NCI-H460 (cell line): ENCODE results near the gene MCF2L2. TPM values are rescaled to one million over a fixed set of nuclear protein-coding genes. Genes with fewer than 3 reads are reported as not detected.

Experiments used
- DNase-seq: peaks from one replicate; pipeline ENCODE4 v3.0.0-alpha.2; 2016; ENCODE audit warnings: low read depth; ENCODE audit errors: extremely low read depth
- total RNA-seq: library from RNA; depleted of rRNA; stranded (reverse); fragments of >200 nt; shearing (Covaris generic); gene quantifications from 2 replicates; pipeline ENCODE4 v1.2.3, GENCODE V29; 2014

Gene MCF2L2
- total RNA-seq, 1 experiment from 2014 or later = 0.57 TPM

DNA sequence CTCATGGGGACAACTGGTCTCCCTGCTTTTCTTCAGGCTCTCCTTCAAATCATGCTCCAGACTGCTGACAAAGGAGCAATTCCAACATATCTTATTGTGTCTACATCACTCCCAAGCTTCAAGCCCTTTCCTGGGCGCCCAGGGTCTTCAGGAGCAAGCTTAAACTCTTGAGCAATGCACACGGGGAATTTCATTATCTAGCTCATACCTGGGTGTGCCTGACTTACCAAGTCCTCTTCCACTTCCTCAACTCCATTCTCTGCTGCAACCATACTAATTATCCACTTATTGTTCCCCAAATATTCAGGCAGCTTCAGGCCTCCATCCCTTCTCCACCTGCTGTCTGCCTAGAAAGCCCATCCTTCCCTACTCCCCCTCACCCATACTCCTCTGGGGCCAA is 124.7 kb downstream of the MCF2L2 start:
- no peak for DNase-seq

DNA sequence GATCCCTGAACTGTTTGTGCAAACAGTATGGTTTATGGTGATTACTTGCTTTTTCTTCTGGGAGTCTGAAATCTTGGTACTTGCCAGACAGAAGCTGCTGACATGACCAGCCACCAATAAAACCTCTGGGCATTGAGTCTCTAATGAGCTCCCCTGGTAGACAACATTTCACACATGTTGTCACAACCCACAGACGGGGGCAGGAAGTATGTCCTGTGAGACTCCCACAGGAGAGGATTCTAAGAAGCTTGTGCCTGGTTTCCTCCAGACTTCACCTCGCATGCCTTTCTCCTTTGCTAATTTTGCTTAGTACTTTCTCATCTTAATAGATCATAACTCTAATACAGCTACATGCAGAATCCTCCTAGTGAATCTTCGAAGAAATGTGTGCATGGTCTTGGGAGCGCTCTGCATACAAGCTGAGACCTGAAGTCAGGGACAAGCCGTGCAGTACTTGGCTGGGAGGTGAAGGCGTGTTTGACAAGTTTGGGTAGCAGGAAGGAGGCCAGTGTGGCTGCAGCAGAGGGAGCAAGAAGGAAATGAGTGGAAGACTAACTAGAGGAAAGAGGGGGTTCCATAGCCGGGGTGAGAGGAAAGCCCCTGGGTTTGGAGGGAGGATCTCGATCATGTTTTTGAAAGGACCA is 126.4 kb downstream of the MCF2L2 start:
- DNase-seq = no peak

DNA sequence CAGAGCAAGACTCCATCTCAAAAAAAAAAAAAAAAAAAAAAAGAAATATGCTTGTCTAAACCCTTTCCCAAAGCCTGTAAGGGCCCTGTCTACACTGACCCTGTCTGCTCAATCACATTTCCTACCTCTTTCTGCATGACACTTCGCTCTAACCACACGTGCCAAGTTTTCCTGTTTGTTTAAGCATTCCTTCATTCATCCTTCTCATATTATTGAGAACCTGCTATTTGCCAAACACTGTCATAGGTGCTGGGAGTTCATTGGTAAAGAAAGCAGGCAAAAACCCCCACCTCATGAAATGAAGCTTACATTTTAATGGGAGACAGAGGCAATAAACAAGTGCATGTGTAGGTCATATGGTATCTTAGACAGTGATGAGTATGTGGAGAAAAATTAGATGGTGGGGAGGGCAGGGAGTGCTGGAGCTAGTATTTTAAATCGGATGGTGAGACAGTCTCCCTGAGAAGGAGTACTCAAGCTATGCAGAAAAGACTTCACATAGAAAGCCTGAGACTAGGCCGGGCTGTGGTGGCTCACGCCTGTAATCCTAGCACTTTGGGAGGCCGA is 127.3 kb downstream of the MCF2L2 start:
- no peak for DNase-seq

GRCh38 chr3:183299976-183300375 is 128.4 kb downstream of the MCF2L2 start:
- no peak for DNase-seq

- DNase-seq = no peak
Observed at GRCh38 chr3:183298701-183299153, 129.7 kb downstream of the MCF2L2 start.

- no peak for DNase-seq
Observed at GRCh38 chr3:183296944-183297343, 131.5 kb downstream of the MCF2L2 start.

DNA sequence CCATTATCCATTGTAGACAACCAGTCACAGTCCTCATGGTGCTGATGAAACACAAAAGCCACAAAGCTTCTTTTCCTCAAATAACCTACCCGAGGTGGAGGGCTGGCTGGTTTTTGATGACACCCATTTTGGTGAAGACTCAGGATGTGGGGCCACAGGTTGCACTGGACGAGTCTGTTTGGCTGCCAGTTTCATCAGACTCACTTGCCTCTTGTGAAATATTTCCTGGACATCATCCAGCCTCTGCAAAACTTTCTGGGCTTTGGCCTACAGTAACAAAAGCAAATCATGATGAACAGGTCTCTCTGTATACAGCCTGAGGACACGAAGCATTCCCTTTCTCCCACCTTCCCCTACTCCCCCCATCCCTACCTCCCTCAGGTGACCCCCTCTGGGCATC is 133.2 kb downstream of the MCF2L2 start:
- no peak for DNase-seq

- DNase-seq = no peak
Observed at GRCh38 chr3:183293966-183294365, 134.5 kb downstream of the MCF2L2 start.

DNA sequence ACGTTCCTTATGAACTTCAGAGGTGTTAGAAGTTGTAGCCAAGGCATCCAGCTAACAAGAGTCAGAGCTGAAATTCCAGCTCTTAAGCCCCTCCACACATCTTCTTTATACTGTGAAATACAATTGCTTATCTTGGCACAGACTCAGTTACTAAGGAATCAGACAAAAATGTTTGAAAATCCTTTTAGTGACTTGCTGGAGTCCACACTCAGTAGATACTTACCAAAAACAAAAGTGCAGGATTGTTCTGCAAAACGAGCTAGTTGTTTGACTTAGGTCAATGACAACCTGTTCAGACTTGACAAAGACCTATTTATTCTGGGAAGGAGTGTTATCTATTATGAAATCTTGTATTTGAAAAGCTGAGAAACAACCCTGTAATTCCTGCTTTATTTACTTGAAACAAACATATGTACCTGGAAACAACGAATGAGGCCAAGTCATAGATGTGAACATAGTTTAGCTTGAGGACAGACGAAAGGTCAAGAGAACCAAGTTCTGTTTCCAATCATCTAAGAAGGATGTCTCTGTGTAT is 136.9 kb downstream of the MCF2L2 start:
- DNase-seq = no peak

DNA sequence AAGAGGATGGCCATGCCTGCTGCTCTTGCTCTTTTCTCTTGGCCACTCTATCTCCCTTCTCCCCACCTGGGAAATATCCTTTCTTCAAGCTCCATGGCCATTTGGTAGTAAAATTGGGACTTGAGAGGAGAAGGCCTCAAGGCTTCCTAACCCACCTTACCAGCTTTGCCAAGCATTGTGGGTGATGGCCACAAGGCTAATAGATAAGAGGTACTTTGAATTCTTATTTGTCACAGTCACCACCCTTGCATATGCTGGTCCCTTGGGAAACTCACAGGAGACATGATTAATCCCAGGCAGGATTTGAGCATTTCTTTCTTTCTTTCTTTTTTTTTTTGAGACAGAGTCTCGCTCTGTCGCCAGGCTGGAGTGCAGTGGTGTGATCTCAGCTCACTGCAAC is 138.2 kb downstream of the MCF2L2 start:
- DNase-seq = no peak

DNA sequence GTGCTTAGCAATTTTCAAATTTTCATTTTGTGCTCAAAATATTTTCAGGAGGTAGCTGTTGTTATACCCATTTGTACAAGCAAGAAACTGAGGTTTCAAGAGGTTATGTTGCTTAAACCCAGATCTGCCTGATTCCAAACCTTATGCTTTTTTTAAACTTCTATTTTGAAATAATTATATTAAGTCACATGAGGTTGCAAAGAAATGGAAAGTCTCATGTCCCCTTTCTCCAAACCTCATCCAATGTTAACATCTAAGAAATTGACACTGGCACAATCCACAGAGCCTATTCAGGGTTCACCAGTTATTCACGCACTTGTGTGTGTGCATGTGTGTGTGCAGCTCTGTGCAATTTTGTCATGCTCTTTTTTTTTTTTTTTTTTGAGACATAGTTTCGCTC is 140.3 kb downstream of the MCF2L2 start:
- no peak for DNase-seq

DNA sequence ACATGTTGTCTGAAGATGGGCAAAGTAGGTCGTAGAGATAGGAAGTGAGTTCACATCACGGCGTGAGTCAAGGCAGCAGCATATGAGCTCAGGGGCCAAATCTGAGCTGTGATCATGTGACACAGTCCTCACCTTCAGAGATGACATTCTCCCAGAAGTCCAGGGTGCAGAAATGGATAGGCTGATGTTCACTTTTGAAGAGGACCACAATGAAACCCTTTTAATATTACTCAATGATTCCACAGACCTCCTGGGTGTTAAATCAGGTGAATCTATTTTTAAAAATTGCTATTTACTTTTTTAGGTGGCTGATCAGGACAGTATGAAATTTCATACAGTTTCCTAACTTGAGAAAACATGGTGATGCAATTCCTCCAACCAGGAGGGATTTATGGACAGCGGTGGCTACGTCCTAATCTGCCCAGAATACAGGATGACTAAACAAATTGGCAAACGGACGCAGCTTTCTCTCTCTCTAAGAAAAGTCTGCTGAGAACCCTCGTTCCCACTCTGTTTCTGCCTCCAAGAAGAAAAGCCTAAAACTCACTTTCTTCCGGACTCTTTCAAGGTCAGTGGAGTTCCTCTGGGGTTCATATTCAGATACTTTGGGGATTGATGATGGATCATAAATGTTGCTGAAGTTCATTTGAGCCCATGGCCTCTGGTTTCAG is 141.0 kb downstream of the MCF2L2 start:
- peak; percentile 56 for DNase-seq

GRCh38 chr3:183285828-183286457 is 142.5 kb downstream of the MCF2L2 start:
- DNase-seq = peak; percentile 92

DNA sequence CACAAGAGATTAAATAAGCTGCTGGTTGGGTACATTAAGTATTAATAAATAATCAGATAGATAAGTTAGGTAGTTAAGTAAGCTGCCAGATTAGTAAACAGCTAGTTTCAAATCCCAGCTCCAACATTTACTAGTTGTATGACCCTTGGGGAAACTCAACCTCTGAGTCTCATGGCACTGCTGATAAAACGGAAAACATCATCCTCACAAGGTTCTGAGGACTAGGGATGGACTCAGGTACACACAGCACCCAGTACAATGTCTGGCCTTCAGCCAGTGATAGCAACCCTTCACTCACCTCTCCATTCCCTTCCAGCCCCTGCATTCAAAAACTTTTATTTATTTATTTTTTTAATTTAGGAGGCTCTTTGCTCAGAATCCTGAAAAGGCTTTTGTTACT is 143.1 kb downstream of the MCF2L2 start:
- no peak for DNase-seq

DNA sequence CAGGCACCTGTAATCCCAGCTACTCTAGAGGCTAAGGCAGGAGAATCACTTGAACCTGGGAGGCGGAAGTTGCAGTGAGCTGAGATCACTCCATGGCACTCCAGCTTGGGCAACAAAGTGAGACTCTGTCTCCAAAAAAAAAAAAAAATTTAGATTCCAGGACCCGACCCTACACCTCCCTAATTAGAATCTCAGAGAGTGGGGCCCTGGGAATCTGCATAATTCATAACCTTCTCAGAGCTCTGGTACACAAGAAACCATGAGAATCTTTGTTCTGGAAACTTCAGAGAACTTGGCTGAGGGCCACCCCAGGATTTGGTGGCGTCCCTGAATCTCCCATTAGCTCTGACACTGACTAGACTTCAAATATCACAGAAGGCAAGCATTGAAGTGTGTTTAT is 143.8 kb downstream of the MCF2L2 start:
- no peak for DNase-seq

- DNase-seq = no peak
Observed at GRCh38 chr3:183283886-183284285, 144.5 kb downstream of the MCF2L2 start.

DNA sequence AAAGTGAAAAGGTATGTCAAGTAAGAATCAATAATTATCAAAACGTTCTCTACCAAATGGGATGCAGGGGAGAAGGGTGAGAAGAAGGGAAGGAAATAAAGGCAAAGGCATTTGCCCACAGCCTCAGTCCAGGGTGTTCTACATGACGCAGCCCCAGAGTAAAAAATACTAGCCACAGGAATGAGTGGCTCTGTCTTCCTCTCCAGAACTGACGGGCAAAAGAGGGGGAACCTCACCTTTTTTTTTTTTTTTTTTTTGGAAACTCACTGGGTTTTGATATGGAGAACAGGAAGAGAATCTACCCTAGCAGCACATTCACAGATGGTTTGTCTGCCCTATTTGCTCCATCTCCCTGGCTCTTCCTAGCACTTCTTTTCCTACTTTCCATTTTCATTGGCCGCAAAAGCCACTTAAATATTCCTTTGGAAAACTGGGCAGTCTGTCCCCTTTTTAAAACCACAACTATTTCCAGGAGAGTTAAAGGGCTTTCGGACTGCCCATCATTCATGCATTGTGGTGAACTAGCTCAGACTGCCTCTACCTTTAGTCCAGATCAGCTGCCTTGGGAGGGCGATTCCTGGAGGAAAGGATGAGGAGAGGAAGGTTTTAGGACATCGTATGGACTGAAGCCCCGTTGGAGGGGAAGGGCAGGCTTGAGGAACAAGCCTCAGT is 147.2 kb downstream of the MCF2L2 start:
- no peak for DNase-seq

- no peak for DNase-seq
Observed at GRCh38 chr3:183279371-183279770, 149.0 kb downstream of the MCF2L2 start.

GRCh38 chr3:183278479-183279088 is 149.8 kb downstream of the MCF2L2 start:
- no peak for DNase-seq

DNA sequence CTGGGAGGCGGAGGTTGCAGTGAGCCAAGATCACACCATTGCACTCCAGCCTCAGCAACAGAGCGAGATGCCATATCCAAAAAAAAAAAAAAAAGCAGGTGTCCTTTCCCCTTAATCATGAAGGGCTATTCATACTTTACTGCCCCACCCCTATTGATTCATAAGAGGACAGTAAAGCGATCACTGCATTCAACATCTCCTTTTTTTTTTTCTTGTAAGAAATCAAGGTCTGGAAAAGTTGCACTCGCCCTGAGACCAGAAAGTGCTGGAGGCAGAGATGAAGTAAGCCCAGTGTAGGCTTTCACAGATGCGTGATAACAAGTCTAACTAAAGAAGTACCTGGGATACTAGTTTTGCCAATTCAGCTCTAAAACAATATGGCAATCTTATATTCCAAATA is 151.2 kb downstream of the MCF2L2 start:
- no peak for DNase-seq
